Central memory CD4-positive, alpha-beta T cell (primary cell): ENCODE data around the gene SSTR3.
"Not testable (repeated sequence)": the region's sequence is repeated elsewhere in the genome, so short reads cannot be mapped to it uniquely, and the experiment has no call there.

Experiments used
- DNase-seq: peaks from one replicate; pipeline ENCODE4 v3.0.0; 2022

The SSTR3 gene

DNA sequence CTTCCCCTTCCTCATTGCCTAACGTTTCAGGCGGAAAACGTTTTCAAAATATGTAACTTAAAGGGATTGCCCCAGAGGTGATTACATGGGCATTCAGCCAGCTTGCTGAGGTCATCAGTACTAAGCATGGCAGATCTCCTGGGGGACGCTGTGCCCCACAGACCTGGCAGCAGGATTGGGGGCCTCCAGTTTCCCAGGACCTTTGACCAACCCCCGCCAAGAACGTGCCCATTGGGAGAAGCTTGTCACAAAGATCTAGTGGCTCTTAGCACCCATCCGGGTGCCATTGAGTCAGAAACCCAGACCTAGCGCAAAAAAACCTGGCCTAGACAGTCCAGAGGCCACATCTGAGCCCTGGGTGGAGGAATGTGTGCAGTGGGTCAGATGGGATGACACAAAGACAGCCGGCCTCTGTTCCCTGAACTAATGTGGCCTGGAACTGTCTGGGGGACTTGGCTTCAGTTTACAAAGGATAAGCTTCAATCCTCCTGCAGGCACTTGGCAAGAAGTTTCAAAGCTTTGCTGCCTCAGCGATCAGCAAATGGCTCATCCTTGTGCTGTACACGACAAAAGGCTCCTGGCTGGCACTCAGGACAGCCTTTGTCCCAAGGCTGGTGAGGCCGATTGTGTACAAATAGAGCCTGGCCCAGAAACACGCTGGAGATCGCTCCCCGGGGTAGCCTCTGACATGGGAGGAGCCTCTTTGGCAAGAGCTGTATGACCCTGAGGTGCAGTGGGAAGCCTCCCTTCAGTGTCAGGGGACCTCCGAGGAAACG, 33.7 kb downstream of the SSTR3 start:
- no peak for DNase-seq

DNA sequence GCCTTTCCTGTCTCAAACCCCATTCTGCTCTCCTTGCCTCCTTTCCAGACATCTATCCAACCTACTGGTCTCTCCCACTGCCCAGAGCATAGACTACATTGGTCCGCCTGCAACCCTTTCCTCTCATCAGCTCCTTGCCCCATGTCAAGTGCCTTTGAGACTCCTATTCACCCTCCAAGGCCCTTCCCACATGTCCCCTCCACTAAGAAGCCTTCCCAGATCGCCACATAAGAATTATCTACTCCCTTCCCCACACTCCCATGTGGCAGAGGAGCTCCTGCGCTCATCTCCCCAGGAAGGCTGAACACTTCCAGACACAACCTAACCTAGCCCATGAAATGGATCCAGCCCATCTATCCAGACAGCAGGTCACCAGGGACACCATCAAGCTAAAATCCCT, 34.5 kb downstream of the SSTR3 start:
- no peak for DNase-seq

DNA sequence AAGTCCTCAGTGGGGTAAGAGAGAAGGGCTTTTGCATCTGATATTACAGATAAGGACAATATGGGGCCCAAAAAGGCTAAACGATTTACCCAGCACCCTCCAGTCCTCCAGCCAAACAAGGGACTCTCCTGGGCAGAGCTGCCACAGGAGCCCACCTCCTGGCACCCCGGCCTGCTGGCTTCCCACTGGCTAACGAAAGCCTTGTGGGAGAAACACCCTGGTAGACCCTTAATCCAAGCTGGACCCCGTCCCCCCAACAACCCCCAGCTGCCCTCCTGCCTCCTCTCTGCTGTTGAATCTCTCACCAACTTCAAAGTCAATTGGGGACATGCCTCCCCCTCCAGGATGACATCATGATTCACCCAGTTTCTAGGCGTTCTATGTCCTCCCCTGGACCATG, 35.1 kb downstream of the SSTR3 start:
- DNase-seq = no peak

DNA sequence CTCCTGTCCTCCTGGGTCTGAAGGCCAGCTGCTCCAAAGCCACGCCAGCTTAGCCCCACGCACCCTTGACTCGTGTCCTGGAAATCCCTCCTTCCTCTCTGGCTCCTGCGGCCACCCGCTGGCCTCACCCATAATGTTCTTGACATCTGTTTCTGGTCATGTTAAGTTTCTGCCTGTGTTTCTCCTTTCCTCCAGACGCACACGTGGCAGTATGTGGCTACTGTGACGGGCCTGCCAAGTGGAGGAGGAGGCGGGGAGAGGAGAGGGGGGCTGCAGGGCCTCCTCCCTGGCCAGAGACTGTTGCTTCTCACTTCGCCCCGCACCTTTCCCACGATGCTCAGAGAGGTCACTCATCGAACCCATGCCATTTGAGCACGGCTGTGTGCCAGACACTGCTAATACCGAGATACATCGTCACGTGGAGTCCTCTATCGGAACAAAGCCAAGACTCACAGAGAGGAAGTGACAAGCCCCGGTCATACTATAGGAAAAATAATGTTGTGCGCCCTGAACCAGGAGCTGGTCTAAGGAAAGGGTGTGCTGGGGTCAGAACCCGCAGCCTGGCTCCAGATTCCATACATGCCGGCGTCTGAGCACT, 35.7 kb downstream of the SSTR3 start:
- DNase-seq = no peak

DNA sequence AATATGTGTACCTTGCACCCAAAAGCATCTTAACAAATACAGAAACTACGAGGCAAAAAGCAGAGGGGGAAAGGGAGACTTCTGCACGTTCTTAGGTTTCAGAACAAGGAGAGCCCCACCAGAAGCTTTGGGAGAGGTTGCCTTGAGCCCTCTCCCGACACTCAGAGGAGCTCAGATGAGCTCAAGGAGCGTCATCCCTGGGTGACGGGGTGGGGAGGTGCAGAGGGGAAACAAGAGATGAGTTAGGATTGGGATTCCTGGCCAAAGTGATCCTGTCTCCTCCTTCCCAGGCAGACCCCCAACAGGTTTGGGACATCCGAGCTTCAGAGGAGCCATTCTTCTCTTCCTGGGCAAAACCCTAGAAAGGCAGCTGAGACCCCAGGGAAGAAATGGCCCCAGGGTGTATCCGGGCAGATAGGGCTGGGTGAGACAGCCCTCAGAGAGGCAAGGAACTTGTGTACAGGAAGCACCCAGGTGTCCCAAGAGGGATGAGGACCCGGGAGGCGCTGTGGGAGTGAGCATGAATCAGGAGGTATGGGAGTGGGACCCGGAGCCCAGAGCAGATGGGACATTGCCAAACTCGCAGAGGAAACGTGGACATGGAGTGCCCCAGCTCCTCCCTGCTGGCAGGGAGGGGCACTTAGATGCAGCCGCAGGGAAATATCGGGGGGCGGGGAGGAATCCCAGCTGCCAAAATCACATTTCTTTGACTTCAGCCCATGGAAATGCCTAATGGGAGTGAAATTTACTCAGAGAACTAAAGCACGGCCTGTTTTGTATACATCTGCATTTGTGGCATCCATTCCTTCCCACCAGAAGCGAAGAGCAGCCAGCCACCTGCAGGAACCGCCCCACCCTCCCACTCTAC, 36.6 kb downstream of the SSTR3 start:
- no peak for DNase-seq

DNA sequence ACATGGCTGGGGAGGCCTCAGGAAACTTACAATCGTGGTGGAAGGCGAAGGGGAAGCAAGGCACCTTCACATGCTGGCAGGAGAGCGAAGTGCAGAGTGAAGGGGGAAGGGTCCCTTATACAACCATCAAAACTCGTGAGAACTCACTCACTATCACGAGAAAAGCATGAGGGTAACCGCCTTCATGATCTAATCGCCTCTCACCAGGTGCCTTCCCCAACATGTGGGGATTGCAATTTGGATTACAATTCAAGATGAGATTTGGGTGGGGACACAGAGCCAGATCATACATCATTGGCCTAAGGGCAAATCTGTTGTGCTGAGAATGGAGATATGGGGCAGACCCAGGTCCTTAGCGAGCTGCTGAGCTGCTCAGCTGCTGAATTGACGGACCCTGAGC, 37.3 kb downstream of the SSTR3 start:
- no peak for DNase-seq

DNA sequence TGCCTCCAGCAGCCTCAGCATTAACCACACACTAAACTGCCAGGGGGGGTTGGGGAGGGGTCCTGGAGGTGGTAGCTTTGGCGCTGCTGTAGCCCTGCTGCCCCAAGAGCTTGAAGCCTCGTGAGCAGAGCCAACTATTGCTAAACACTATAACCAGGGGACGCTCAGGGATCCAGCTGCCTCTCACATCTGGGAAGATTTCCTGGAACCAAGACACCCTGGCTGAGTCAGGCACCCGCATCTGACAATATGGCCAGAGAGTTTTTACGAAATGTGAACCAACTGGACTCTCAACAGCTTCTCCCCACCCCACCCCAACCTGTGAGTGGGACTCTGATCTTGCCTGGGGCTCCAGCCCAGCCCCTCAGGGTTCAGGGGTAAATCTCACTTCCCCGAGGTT, 38.6 kb downstream of the SSTR3 start:
- DNase-seq = no peak

DNA sequence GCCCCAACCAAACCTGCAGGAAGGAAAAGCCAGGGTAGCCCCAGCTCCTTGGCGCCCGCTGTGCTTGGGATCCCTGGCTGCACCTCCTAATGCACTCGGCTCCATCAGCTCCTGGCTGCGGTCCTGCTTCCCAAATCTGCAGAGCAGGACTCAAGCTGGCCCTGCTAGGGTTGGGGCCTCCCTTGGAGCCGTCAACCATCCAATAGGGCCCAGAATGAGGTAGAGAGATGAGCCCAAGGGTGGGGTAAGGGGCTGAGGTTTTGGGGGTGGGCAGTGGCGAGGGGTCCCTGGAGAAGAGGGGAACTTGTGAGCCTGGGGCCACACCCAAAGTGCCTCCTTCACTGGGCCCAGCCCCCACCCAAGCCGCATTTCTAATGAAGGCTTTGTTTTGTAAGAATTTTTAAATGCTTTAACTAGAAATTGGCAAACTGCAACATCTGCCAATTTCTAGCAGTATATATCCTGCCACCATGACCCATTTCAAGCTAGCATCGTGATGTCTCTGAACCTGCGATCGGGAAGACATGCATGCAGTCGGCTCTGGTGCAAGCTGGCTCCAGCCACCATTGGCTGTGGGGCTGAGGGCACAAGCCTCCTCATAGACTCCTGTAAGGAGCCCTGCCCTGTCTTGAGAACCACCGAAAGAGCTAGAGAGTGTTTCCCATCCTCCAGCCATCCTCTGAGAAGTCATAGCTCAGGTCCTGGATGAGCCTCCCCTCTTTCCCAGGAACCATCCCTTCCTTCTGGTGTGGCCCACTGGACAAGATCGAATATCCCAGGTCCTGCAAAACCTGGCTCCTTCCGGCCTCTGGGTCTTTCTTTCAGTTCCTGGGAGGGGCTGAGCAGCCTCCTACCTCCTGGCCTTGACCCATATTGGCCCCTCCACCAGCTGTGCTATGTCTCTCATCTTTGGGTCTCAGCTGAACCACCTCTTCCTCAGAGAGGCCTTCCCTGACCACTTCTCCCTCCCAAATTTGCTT, 39.7 kb downstream of the SSTR3 start:
- no peak for DNase-seq

DNA sequence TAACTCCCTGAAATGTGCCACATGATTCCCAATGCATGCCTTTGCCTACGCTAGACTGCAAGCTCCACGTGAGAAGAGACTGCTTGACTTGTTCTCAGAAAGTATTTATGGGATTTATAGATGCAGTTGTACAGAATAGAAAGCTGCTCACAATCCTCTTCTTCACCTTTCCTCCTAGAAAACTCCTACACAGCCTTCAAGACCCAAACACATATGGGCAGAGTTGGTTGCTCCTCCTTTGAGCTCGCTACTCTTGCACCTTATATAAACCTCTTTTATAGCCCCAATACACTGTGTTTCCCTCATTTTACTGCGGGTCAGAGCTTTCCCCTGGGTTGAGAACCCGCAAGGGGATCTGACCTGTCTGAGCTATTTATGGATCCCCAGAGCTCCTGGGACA, 40.6 kb downstream of the SSTR3 start:
- DNase-seq = no peak

DNA sequence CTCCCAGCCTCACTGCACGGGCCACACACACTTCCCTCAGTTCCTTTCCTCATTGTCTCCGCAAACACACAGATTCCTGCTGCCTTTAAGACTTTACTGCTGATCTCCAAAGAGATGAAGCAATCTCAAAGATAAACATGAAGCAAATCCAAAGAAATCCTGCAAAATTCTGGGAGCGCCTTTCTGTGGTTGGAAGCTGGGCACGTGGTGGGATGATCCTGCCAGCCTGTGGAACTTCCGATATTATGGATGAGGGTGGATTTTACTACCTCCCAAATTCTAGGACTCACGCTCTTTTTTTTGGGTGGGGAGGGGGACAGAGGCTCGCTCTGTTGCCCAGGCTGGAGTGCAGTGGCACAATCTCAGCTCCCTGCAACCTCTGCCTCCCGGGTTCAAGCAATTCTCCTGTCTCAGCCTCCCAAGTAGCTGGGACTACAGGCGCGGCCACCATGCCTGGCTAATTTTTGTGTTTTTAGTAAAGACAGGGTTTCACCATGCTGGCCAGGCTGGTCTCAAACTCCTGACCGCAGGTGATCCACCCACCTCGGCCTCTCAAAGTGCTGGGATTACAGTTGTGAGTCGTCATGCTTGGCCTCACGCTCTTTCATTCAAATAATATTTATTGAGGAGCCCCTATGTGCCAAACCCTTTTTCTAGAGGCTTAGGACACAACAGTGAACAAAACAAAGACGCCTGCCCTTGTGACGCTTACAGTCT, 41.4 kb downstream of the SSTR3 start:
- not testable (repeated sequence) for DNase-seq

DNA sequence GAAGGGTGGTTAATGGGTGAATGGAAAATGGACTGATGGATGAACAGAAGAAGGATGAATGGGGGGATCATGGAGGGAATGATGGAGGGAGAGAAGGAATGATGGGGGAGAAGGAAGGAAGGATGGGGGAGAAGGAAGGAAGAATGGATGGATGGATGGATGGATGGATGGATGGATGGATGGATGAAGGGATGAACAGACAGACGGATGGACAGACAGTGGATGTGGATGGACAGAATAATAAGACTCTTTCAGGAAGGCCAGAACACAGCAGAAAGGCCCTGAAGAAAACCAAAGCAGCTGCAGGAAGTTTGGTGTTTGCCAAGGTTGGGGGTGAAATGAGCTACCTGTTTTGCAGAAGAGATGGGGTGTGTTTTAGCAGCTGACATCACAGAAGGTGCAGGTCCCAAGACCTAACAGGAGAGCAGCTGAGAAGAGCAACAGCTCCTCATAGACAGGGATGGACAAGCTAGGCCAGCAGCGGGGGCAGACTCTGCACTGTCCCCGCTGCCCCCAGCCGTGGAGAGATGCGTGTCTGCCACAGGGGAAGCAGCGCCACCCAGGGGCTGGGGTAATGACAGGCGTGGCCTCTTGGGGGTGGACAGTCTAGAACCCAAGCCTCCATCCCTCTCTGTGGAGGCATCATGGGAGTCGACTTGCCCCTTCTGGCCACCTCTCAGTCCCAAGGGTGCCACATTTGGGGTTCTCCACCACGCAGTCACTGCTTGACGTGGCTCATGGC, 42.2 kb downstream of the SSTR3 start:
- DNase-seq = no peak

DNA sequence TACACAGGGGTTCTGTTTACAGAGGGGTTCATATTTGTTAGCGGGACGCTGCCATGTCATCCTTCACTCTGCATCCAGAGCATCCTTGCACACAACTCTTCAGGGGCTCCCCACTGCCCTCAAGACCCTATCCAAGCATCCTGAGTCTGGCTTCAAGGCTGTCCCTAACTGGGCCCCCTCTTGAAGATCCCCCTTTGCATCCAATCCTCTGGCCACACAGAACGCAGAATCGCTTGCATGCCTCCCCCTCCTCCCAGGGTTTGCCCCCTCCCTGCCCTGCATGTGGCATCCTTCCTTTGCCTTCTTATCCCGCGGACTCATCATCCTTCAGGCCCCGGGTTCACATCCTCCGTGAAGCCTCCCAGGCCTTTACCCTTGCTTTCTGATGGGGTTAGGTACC, 42.9 kb downstream of the SSTR3 start:
- no peak for DNase-seq

DNA sequence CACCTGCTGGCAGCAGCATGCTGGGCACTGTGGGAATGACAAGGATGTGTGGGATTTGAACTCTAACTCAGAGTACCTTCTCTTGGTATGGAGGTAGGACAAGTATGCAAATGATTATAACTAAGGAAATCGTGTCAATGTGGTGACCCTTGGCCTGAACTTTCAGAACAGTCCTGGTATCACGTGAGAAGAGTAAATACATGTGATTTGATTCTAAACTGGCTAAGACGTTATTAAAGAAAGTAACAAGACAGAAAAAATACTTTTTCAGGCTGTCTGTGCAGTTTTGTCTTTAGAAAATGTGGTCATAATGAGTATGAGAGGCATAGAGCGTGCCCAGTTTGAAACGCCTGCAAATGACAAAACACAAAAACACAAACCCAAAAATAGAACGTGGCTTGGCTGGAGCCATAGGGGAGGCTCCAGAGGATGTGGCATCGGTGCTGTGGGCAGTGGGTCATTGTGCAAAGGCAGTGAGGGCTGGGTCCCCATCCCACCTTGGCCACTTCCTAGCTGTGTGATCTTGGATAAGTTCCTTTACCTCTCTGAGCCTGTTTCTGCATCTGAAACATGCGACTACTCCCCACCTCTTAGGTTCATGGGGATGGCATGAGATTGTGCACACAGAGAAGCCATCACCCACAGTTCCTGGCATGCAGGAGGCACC, 44.2 kb downstream of the SSTR3 start:
- no peak for DNase-seq

DNA sequence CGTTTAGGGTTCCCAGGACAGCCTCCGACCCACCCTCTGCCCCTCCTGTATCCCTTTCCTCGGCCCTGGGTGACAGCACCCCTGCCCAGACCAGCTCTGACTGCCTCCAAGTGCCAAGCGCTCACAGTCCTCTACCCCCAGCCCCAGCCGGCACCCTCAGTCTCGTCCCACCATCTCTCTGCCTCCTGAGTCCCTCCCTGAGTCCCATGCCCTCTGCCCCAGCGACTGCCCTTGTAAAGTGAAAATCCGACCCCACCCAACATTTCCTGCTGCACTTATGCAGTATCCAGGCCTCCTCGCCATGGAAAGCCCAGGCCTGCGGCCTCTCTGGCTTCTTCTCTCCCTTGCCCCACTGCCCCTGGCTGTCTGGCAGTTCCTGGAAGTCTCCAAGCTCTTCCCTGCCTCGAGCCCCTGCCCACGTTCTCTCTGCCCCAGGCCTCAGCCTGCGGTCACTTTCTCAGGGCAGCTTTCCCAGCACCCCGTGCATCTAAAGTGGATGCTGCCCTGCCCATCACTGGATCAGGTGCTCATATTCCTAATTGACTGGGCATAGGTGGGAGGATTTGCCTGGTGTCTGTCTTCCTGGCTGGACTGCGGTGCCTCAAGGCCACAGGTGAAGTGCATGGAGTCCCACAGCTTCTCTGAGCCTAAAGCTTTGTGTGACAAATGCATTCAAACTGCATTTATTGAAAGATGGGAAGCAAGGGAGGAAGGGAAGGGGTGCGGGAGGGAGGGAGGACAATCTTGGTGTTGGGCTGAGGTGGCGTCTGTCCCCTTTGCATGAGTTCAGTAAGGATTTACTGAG, 44.9 kb downstream of the SSTR3 start:
- no peak for DNase-seq

DNA sequence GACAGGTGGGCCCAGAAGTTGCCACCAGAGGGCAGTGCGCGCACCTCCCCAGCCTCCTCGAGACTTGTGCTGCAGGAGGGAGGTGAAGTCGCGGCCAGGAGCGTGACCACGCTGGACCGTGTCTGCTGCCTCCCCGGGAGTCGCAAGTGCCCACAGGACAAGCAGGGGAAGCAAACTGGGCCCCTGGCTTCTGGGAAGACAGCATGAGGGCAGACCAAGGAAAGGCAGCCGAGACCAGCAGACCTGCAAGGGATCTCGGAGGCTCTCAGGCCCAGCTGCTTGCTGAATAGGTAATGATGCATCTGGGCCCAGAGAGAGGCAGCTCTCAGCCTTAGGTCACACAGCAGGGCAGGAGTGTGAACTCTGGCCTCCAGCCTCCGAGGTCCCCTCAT, 45.6 kb downstream of the SSTR3 start:
- DNase-seq = peak; percentile 71

DNA sequence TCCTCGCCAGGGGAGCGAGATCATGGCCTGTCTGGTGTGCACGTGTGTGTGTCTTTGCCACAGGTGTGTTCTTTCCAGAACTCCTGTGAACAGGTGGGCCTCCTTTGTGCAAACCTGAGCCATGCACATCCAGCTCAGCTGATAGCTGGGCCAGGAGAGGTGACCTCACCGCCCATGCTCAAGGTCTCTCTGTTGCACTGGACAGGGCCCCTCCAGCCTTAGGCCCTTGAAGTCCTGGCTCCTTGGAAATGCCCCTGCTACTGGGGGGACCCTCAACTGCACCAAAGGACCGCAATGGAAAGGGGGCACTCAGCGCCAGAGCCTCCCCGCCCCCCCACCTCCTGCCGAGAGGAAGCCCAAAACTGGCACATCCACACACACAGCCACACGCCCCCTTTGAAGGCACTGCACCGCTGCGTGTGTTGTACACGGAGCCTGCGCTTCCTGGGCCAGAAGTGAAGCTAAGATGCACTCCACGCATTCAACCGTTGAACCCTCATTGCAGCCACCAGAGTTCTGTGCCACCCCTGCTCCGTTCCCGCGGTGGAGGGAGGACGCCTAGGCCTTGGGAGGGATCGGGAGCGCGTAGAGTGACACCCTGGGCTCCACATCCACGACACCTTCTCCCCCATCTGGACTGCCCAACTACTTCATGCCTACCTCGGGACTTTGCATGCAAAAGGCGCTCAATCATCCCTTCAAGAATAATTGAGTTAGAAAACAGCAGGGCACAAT, 46.2 kb downstream of the SSTR3 start:
- no peak for DNase-seq

DNA sequence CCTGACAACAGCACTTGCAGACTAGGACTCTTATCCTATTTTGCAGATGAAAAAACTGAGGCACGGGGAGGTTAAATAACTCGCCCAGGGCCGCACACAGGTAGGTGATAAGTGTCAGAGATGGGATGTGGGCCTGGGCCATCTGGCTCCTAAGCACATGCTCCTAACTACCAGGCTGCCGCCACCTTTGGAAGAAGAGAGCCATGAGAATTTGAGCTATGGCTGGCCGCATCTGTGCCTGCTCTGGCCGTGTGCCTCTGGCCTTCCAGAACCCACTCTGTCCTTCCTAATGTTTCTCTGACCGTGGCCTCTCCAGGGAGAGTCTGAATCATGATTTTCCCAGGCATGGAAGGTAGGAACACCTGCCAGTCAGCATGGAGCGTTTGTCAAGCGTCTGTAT, 47.2 kb downstream of the SSTR3 start:
- no peak for DNase-seq

DNA sequence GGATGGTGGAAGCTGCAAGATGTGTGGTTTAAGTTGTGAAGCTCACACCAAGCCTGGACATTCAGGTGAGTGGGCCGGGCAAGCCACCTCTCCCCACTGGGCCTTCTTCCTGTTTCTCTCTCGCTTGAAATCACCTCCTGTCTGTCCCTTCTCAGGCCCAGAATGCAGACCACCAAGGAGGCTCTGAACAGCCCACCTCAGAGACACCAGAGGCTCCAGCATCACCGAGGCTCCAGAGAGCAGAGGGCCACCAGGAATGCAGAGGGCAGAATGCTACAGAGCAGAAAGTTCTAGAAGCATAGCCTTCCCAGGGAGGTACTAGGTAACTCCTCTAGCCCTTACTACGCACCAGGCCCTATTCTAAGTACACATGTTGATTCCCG, 47.8 kb downstream of the SSTR3 start:
- no peak for DNase-seq
